Gastrocnemius medialis (tissue), 4 donors: Measurements from ENCODE around the gene CCNA1. TPM values are rescaled to one million over a fixed set of nuclear protein-coding genes. Genes with fewer than 3 reads are reported as not detected.

ENCODE experiments used
- ATAC-seq, 2 donors: fragments of 150-250 bp; one replicate each; pipeline ENCODE4 v1.9.1; 2016
- DNase-seq, 2 donors: peaks; one replicate each; pipeline ENCODE4 v3.0.0-alpha.2; 2019
- H3K27ac ChIP-seq, 4 donors: fragments of 200-600 bp; sonication (generic); 1 replicate in 1 of 4; 2 replicates in 3 of 4; pipeline ENCODE4 v1.5.1; 2016 to 2018; ENCODE audit warnings: mild to moderate bottlenecking in 2 of 4, moderate library complexity in 1 of 4
- H3K27me3 ChIP-seq, 3 donors: fragments of 200-600 bp; sonication (generic) in 2 of 3; 1 replicate in 1 of 3; 2 replicates in 2 of 3; pipeline versions ENCODE4 v1.5.1 to v1.6.0; 2016 to 2019; ENCODE audit warnings: mild to moderate bottlenecking in 1 of 3, moderate library complexity in 1 of 3
- H3K36me3 ChIP-seq, 2 donors: fragments of 200-600 bp; sonication (generic) in 1 of 2; one replicate each; pipeline ENCODE4 v1.5.1; 2017 to 2018
- H3K4me1 ChIP-seq, 2 donors: fragments of 200-600 bp; sonication (generic) in 1 of 2; one replicate each; pipeline ENCODE4 v1.5.1; 2016 to 2017; ENCODE audit warnings: mild to moderate bottlenecking in 2 of 2
- H3K4me3 ChIP-seq, 4 donors: fragments of 200-600 bp; sonication (generic) in 3 of 4; 1 replicate in 1 of 4; 2 replicates in 3 of 4; pipeline ENCODE4 v1.5.1; 2016 to 2019; ENCODE audit warnings: mild to moderate bottlenecking in 2 of 4
- H3K9me3 ChIP-seq, 3 donors: fragments of 200-600 bp; sonication (generic) in 2 of 3; 1 replicate in 1 of 3; 2 replicates in 2 of 3; pipeline ENCODE4 v1.5.1; 2016 to 2019
- CTCF ChIP-seq, 5 experiments: fragments of 450-650 bp in 3 of 5; fragments of 200-600 bp in 2 of 5; sonication (generic) in 2 of 5; IDR thresholded peaks in 4 of 5; conservative IDR thresholded peaks in 1 of 5; 1 replicate in 4 of 5; 2 replicates in 1 of 5; pipeline ENCODE4 v1.5.1; 2016 to 2019; ENCODE audit warnings: antibody characterized with exemption in 5 of 5, mild to moderate bottlenecking in 3 of 5, moderate library complexity in 3 of 5
- POLR2A ChIP-seq, 2 donors: fragments of 450-650 bp; IDR thresholded peaks; one replicate each; pipeline ENCODE4 v1.6.1; 2017; ENCODE audit warnings: antibody characterized with exemption in 2 of 2, mild to moderate bottlenecking in 2 of 2, moderate library complexity in 2 of 2
- in situ Hi-C, 4 donors: fragments of 200-750 bp; cut with MboI; loops; one replicate each; pipeline versions ENCODE4 v1.15.0 to v1.8.0; 2017; ENCODE audit warnings: low sequenced_read_pairs in 4 of 4
- intact Hi-C: fragments of 100-400 bp; cut with DNase I; formaldehyde crosslinking; loops from one replicate; pipeline ENCODE4 v1.15.1; 2023; ENCODE audit warnings: low total_unique reads
- total RNA-seq, 4 donors: library from RNA; depleted of rRNA; stranded (reverse); fragments of >200 nt; gene quantifications; one replicate each; pipeline versions ENCODE4 v1.1.0 to v1.2.3, GENCODE V29; 2016

CCNA1 gene
- total RNA-seq, 4 donors from 2014 or later: 0.58 to 0.98 (median 0.85) TPM; not detected in 1

DNA sequence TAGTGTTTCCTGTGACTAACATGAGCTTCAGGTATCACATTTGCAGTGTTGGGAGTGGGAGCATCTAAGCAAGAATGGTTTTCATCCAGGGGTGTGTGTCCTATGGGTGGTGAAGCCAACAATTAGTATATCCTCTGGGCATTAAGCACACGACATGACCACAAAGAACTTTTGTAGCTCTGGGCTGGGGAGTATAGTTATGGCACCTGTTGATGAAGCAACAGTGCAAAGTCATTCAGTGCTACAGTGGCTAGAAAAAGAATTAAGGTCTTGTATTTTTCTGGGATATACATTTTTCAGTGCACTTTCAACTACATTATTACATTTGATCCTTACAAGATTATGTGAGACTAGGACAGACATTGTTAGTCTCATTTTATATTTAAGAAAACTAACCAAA lies 21.8 kb downstream of the CCNA1 start:
- Histone ChIP-seq H3K27me3 (no peaks in the 10 kb centered on the region), H3K9me3 (no peaks in the 10 kb centered on the region), H3K4me3 (no peak overlapping the region), H3K4me1 (peaks cover 4 to 7% of the 10 kb centered on the region in 2 donors), H3K36me3 (no peaks in the 10 kb centered on the region), H3K27ac (no peak overlapping the region)
- in situ Hi-C loops (no loop called here), intact Hi-C loops (no loop called here)
- no peak for TF ChIP-seq POLR2A (IDR thresholded peaks at IDR 0.05)
- TF ChIP-seq CTCF (IDR thresholded peaks at IDR 0.05 in 4 of 5, conservative IDR thresholded peaks at IDR 0.05 in 1 of 5): no peak
- ATAC-seq (no peak), DNase-seq (no peak)

GRCh38 chr13:36454987-36455386 lies 22.7 kb downstream of the CCNA1 start:
- no peak for ATAC-seq
- peaks cover 4 to 7% of the 10 kb centered on the region in 2 donors for H3K4me1 ChIP-seq
- no peak for TF ChIP-seq POLR2A (IDR thresholded peaks at IDR 0.05)
- TF ChIP-seq CTCF (IDR thresholded peaks at IDR 0.05 in 4 of 5, conservative IDR thresholded peaks at IDR 0.05 in 1 of 5): no peak
- no peaks in the 10 kb centered on the region for H3K36me3 ChIP-seq
- no peaks in the 10 kb centered on the region for H3K9me3 ChIP-seq
- no peak overlapping the region for H3K27ac ChIP-seq
- intact Hi-C loops: no loop called here
- in situ Hi-C loops: no loop called here
- H3K4me3 ChIP-seq: no peak overlapping the region
- DNase-seq: no peak
- H3K27me3 ChIP-seq: no peaks in the 10 kb centered on the region

GRCh38 chr13:36456577-36456976 lies 24.3 kb downstream of the CCNA1 start:
- in situ Hi-C loops: no loop called here
- intact Hi-C loops: no loop called here
- no peak for DNase-seq
- Histone ChIP-seq H3K9me3 (no peaks in the 10 kb centered on the region), H3K4me3 (no peak overlapping the region), H3K27ac (no peak overlapping the region), H3K36me3 (no peaks in the 10 kb centered on the region), H3K4me1 (peaks cover 4 to 7% of the 10 kb centered on the region in 2 donors), H3K27me3 (no peaks in the 10 kb centered on the region)
- TF ChIP-seq CTCF (IDR thresholded peaks at IDR 0.05 in 4 of 5, conservative IDR thresholded peaks at IDR 0.05 in 1 of 5) (no peak), POLR2A (IDR thresholded peaks at IDR 0.05) (no peak)
- ATAC-seq: no peak

DNA sequence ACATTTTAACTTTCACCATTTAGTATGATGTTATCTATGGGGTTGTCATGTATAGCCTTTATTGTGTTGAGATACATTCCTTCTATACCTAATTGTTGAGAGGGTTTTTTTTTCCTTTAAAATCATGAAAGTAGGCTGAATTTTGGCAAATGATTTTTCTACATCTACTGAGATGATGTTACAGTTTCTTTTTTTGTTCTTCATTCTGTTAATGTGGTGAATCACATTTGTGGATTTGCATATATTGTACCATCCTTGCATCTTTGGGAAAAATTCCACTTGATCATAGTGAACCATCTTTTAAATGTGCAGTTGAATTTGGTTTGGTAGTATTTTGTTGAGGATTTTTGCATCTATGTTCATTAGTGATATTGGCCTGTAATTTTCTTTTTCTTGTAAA lies 29.2 kb downstream of the CCNA1 start:
- DNase-seq: no peak
- no peaks in the 10 kb centered on the region for H3K9me3 ChIP-seq
- no peaks in the 10 kb centered on the region for H3K4me1 ChIP-seq
- H3K27me3 ChIP-seq: no peaks in the 10 kb centered on the region
- no peaks in the 10 kb centered on the region for H3K36me3 ChIP-seq
- in situ Hi-C loops: no loop called here
- TF ChIP-seq POLR2A (IDR thresholded peaks at IDR 0.05) (no peak), CTCF (IDR thresholded peaks at IDR 0.05 in 4 of 5, conservative IDR thresholded peaks at IDR 0.05 in 1 of 5) (no peak)
- intact Hi-C loops: no loop called here
- H3K27ac ChIP-seq: no peak overlapping the region
- no peak overlapping the region for H3K4me3 ChIP-seq
- no peak for ATAC-seq

GRCh38 chr13:36475468-36475867 lies 43.2 kb downstream of the CCNA1 start:
- DNase-seq (no peak), ATAC-seq (no peak)
- Histone ChIP-seq H3K4me3 (no peak overlapping the region), H3K4me1 (no peaks in the 10 kb centered on the region), H3K27me3 (no peaks in the 10 kb centered on the region), H3K27ac (no peak overlapping the region), H3K9me3 (no peaks in the 10 kb centered on the region), H3K36me3 (no peaks in the 10 kb centered on the region)
- TF ChIP-seq CTCF (IDR thresholded peaks at IDR 0.05 in 4 of 5, conservative IDR thresholded peaks at IDR 0.05 in 1 of 5) (no peak), POLR2A (IDR thresholded peaks at IDR 0.05) (no peak)
- intact Hi-C loops: no loop called here
- in situ Hi-C loops: no loop called here
